Cardiac muscle cell (in vitro differentiated cells and primary cell): ENCODE results near the gene ARHGEF17. TPM values are rescaled to one million over a fixed set of nuclear protein-coding genes. Genes with fewer than 3 reads are reported as not detected.

Experiments used
- DNase-seq, 2 donors: peaks; one replicate each; pipeline versions ENCODE4 v3.0.0 to v3.0.0-alpha.2; 2010 to 2017; ENCODE audit warnings: low read depth in 1 of 2, low spot score in 1 of 2
- H3K27ac ChIP-seq: fragments of 200-600 bp; sonication (generic); 2 replicates; pipeline ENCODE4 v1.5.1; 2016
- H3K27me3 ChIP-seq: fragments of 200-600 bp; sonication (generic); 2 replicates; pipeline ENCODE4 v1.6.0; 2016; ENCODE audit warnings: control low read depth
- H3K36me3 ChIP-seq: fragments of 200-600 bp; sonication (generic); 2 replicates; pipeline ENCODE4 v1.5.1; 2016; ENCODE audit warnings: control low read depth
- H3K4me1 ChIP-seq: fragments of 200-600 bp; sonication (generic); 2 replicates; pipeline ENCODE4 v1.8.1; 2017; ENCODE audit warnings: low read depth, mild to moderate bottlenecking, mixed run types
- H3K4me3 ChIP-seq: fragments of 200-600 bp; sonication (generic); 2 replicates; pipeline ENCODE4 v1.5.1; 2016; ENCODE audit warnings: mild to moderate bottlenecking
- H3K9me3 ChIP-seq: fragments of 200-600 bp; sonication (generic); 2 replicates; pipeline ENCODE4 v1.5.1; 2017; ENCODE audit warnings: low read depth, mild to moderate bottlenecking, control low read depth
- polyA plus RNA-seq: library from polyadenylated mRNA; unstranded; fragments of >200 nt; fragmentation: Nextera tagmentation; extraction: Ambion mirVana; gene quantifications from 2 replicates; pipeline ENCODE4 v1.2.1, GENCODE V29; 2016
- total RNA-seq: library from RNA; depleted of rRNA; stranded (reverse); fragments of >200 nt; gene quantifications from 2 replicates; pipeline ENCODE4 v1.2.3, GENCODE V29; 2016
- TF ChIP-seq, protein P1 (sequence below): IDR thresholded peaks from 2 replicates; pipeline ENCODE4 v1.5.1; 2012; ENCODE audit warnings: low read depth, mild to moderate bottlenecking, low read length

ARHGEF17 gene
- total and polyA plus RNA-seq, 2 experiments from 2014 or later: 26.5 to 60.3 TPM

DNA sequence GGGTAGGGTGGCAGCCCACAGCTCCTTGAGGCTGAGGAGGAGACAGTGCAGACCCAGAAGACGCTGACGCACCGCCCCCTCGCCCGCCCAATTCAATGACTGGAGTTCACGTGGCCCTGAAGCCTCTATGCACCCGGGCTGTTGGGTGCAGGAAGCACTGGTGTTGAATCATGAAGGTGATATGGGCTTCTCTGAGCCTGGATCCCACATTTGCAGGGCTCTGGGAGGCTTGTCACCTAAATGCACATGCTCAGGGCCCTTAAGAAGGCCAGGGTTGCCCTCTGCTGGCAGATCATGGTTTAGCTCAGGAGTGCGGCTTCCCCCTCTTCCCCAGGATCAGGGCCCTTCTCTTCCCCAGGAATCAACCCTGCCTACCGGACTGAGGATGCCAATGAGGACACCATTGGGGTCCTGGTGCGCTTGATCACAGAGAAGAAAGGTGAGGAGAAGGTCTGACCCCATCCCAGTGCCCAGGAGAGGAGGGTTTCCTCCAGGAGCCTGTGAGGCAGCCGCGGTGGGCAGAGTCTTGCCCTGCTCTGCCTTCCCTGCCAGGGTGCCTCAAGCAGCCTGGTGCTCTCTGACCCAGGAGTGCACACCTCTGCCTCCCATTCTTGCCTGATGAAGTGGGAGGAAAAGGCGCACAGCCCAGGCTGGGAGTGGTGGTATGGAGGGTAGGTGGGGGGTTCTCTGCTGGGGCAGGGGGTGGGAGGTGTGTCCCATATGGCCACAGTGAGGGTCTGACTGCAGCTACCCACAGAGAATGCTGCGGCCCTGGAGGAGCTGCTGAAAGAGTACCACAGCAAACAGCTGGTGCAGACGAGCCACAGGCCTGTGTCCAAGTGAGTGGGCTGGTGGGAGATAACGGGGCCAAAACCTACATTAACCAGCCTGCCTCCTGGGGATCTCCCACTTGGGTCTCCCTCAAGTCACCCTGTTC is 85.7 kb downstream of the ARHGEF17 start:
- DNase-seq: peak; percentile 84 to 89
- Histone ChIP-seq H3K9me3 (no peaks in the 10 kb centered on the region), H3K27me3 (no peaks in the 10 kb centered on the region), H3K4me1 (no peaks in the 10 kb centered on the region), H3K36me3 (no peaks in the 10 kb centered on the region), H3K27ac (no peak overlapping the region), H3K4me3 (no peak overlapping the region)
- TF ChIP-seq, protein P1, sequence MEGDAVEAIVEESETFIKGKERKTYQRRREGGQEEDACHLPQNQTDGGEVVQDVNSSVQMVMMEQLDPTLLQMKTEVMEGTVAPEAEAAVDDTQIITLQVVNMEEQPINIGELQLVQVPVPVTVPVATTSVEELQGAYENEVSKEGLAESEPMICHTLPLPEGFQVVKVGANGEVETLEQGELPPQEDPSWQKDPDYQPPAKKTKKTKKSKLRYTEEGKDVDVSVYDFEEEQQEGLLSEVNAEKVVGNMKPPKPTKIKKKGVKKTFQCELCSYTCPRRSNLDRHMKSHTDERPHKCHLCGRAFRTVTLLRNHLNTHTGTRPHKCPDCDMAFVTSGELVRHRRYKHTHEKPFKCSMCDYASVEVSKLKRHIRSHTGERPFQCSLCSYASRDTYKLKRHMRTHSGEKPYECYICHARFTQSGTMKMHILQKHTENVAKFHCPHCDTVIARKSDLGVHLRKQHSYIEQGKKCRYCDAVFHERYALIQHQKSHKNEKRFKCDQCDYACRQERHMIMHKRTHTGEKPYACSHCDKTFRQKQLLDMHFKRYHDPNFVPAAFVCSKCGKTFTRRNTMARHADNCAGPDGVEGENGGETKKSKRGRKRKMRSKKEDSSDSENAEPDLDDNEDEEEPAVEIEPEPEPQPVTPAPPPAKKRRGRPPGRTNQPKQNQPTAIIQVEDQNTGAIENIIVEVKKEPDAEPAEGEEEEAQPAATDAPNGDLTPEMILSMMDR: peak; percentile 86

DNA sequence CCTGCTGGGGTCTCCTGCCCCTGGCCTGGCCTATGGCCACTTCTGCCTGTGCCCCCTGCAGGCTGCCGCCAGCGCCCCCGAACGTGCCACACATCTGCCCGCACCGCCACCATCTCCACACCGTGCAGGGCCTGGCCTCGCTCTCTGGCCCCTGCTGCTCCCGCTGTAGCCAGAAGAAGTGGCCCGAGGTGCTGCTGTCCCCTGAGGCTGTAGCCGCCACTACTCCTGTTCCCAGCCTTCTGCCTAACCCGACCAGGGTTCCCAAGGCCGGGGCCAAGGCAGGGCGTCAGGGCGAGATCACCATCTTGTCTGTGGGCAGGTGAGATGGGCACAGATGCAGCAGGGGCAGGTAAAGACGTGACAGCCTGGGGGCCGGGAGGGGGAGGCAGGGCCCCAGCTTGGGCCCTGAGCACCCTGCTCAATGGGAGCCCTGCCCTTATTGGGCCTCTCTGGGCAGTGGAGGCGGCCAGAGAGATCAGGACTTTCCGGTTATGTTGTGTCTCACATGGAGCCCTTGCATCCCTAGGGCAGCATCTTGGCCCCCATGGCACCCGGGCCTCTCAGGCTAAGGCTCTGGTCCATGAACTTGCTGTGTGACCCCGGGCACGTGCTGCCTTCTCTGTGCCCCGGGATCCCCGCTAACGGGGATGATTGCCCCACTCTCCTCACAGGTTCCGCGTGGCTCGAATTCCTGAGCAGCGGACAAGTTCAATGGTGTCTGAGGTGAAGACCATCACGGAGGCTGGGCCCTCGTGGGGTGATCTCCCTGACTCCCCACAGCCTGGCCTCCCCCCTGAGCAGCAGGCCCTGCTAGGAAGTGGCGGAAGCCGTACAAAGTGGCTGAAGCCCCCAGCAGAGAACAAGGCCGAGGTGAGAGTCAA is 86.6 kb downstream of the ARHGEF17 start:
- DNase-seq: no peak
- H3K27ac ChIP-seq: no peak overlapping the region
- H3K36me3 ChIP-seq: no peaks in the 10 kb centered on the region
- H3K27me3 ChIP-seq: no peaks in the 10 kb centered on the region
- no peaks in the 10 kb centered on the region for H3K4me1 ChIP-seq
- H3K4me3 ChIP-seq: no peak overlapping the region
- TF ChIP-seq, protein P1: no peak
- no peaks in the 10 kb centered on the region for H3K9me3 ChIP-seq

DNA sequence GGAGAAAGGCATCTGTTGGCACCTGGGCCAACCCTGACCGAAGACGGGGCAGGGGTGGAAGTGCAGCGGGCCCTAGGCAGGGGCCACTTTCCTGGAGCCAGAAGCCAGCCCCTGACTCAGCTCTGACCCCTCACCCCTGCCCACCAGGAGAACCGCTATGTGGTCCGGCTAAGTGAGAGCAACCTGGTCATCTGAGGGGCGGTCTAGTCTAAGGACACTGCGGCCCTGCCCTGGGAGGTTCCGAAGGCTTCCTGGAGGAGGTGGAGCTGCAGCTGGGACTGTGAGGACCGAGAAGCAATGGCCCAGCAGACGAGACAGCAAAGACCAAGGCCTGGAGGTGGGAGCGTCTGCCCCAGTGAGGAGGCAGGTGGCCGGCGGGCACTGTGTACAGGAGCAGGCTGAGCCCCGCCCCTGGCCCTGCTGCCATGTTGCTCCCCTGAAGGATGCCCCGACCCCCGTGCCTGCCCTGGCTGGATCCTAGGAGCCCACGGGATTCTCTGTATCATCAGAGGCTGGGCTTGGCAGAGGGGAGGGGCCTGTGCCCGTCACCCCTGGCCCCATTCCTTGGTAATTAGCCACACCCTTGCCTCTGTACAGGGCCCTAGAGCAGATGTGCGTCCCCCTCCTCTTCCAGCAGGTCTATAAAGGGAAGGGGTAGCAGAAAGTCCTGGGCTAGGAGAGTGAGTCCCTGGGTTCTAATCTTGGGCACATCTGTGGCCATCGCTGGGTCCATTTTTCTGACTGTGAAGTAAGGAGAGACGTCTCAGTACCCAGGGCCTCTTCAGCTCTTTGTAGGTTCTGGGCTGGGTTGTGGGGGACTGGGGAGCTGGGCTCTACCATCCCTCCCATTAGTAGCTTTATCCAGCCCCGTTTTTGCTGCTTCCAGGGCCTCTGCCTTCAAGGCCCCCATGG is 87.5 kb downstream of the ARHGEF17 start:
- TF ChIP-seq, protein P1: no peak
- H3K27ac ChIP-seq: no peak overlapping the region
- H3K4me3 ChIP-seq: no peak overlapping the region
- H3K36me3 ChIP-seq: no peaks in the 10 kb centered on the region
- no peaks in the 10 kb centered on the region for H3K4me1 ChIP-seq
- H3K9me3 ChIP-seq: no peaks in the 10 kb centered on the region
- DNase-seq: no peak
- no peaks in the 10 kb centered on the region for H3K27me3 ChIP-seq

DNA sequence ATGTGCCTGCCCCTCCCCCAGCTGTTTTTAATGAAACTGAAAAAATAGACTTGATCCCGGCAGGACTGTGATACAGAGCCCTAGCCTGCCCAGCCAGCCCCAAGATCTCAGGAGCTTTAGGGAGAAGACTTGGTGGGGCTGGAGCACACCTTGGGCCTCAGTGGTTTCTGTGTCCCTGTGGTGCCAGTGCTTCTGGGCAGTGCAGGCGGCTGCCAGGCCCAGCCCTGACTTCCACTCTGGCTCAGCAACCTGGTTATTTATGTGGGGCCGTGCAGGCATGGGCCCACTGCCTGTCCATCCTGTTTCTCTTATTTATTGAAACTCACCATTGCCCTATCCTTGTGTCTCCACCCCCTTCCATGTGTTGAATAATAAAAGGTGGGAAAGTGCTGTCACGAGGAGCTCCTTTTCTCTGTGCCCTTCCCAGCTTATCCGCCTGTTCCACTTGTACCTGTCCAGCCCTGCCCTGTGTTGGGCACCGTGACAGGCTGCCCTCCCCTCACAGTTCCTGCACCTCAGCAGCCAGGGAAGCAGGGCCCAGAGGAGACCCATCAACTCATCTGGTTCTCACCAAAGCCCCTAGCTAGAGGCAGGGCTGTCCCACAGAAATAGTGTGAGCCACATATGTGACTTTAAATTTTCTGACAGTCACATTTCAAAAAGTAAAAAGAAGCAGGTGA is 88.3 kb downstream of the ARHGEF17 start:
- Histone ChIP-seq H3K27me3 (no peaks in the 10 kb centered on the region), H3K36me3 (no peaks in the 10 kb centered on the region), H3K27ac (no peak overlapping the region), H3K4me3 (no peak overlapping the region), H3K9me3 (no peaks in the 10 kb centered on the region), H3K4me1 (no peaks in the 10 kb centered on the region)
- TF ChIP-seq, protein P1: no peak
- no peak for DNase-seq
